HepG2 (cell line): Measurements from ENCODE around the gene STX10. TPM values are rescaled to one million over a fixed set of nuclear protein-coding genes. Genes with fewer than 3 reads are reported as not detected.

Experiments
- ADNP ChIP-seq: sonication (generic); formaldehyde crosslinking; IDR thresholded peaks from 2 replicates; pipeline ENCODE4 v1.4.0; 2020; ENCODE audit warnings: missing genetic modification reagents
- CC2D1A ChIP-seq: sonication (generic); formaldehyde crosslinking; IDR thresholded peaks from 2 replicates; pipeline ENCODE4 v1.8.1; 2023; ENCODE audit warnings: mild to moderate bottlenecking, missing genetic modification reagents
- EP300 ChIP-seq, 3 experiments: sonication (generic) in 1 of 3; formaldehyde crosslinking in 1 of 3; IDR thresholded peaks; 2 replicates each; pipeline versions ENCODE4 v1.5.1 to v1.6.1; 2011 to 2020; ENCODE audit warnings: low read depth in 2 of 3, low read length in 2 of 3, borderline replicate concordance in 1 of 3, improper control_type of control experiment in 1 of 3, mild to moderate bottlenecking in 1 of 3, missing genetic modification reagents in 1 of 3, moderate library complexity in 1 of 3
- FOSL2 ChIP-seq: sonication (generic); formaldehyde crosslinking; IDR thresholded peaks from 2 replicates; pipeline ENCODE4 v1.4.0; 2020; ENCODE audit warnings: missing genetic modification reagents
- FOXC1 ChIP-seq: sonication (generic); formaldehyde crosslinking; IDR thresholded peaks from 2 replicates; pipeline ENCODE4 v1.8.0; 2022; ENCODE audit warnings: mild to moderate bottlenecking, missing genetic modification reagents, borderline replicate concordance
- FUBP1 ChIP-seq: sonication (generic); formaldehyde crosslinking; IDR thresholded peaks from 2 replicates; pipeline ENCODE4 v1.5.1; 2020; ENCODE audit warnings: missing genetic modification reagents, mild to moderate bottlenecking, borderline replicate concordance
- HNF1A ChIP-seq, 2 experiments: sonication (generic) in 1 of 2; formaldehyde crosslinking in 1 of 2; IDR thresholded peaks; 2 replicates each; pipeline versions ENCODE4 v1.4.0 to v1.6.1; 2016 to 2020; ENCODE audit warnings: borderline replicate concordance in 1 of 2, low read depth in 1 of 2, mild to moderate bottlenecking in 1 of 2, missing genetic modification reagents in 1 of 2
- HNF4G ChIP-seq, 2 experiments: sonication (generic) in 1 of 2; formaldehyde crosslinking in 1 of 2; IDR thresholded peaks; 2 replicates each; pipeline versions ENCODE4 v1.4.0 to v1.6.1; 2011 to 2020; ENCODE audit warnings: borderline replicate concordance in 2 of 2, low read depth in 2 of 2, mild to moderate bottlenecking in 2 of 2, low read length in 1 of 2, missing genetic modification reagents in 1 of 2, moderate library complexity in 1 of 2
- KLF12 ChIP-seq: sonication (generic); formaldehyde crosslinking; IDR thresholded peaks from 2 replicates; pipeline ENCODE4 v1.4.0; 2020; ENCODE audit warnings: missing genetic modification reagents, borderline replicate concordance
- KLF6 ChIP-seq: IDR thresholded peaks from 2 replicates; pipeline ENCODE4 v1.8.0; 2016; ENCODE audit warnings: missing biosample characterization, missing genetic modification reagents
- MBNL3 ChIP-seq: fragments of 250-450 bp; sonication (Bioruptor Pico); conservative IDR thresholded peaks from 2 replicates; pipeline ENCODE4 v1.8.0; 2022; ENCODE audit warnings: mild to moderate bottlenecking, inconsistent platforms
- MXI1 ChIP-seq: IDR thresholded peaks from 3 replicates; pipeline ENCODE4 v1.6.1; 2012; ENCODE audit warnings: low read depth, low read length, inconsistent platforms, borderline replicate concordance
- NONO ChIP-seq, 2 experiments: fragments of 450-650 bp in 1 of 2; sonication (generic) in 1 of 2; formaldehyde crosslinking in 1 of 2; IDR thresholded peaks in 1 of 2; conservative IDR thresholded peaks in 1 of 2; 2 replicates each; pipeline versions ENCODE4 v1.6.1 to v1.8.0; 2017 to 2022; ENCODE audit warnings: mild to moderate bottlenecking in 1 of 2, missing genetic modification reagents in 1 of 2, moderate library complexity in 1 of 2
- SIX4 ChIP-seq: sonication (generic); formaldehyde crosslinking; IDR thresholded peaks from 2 replicates; pipeline ENCODE4 v1.4.0; 2020; ENCODE audit warnings: missing genetic modification reagents
- TERF1 ChIP-seq: sonication (generic); formaldehyde crosslinking; IDR thresholded peaks from 2 replicates; pipeline ENCODE4 v1.8.0; 2022; ENCODE audit warnings: mild to moderate bottlenecking, missing genetic modification reagents, moderate library complexity
- ZKSCAN5 ChIP-seq: sonication (generic); formaldehyde crosslinking; IDR thresholded peaks from 2 replicates; pipeline ENCODE4 v1.5.1; 2020; ENCODE audit warnings: mild to moderate bottlenecking, missing genetic modification reagents
- ZMAT3 ChIP-seq: sonication (generic); formaldehyde crosslinking; conservative IDR thresholded peaks from 2 replicates; pipeline ENCODE4 v1.7.0; 2021; ENCODE audit warnings: missing genetic modification reagents
- ZNF510 ChIP-seq: sonication (generic); formaldehyde crosslinking; IDR thresholded peaks from 2 replicates; pipeline ENCODE4 v1.4.0; 2020; ENCODE audit warnings: low read depth, mild to moderate bottlenecking, missing genetic modification reagents
- ZNF577 ChIP-seq: sonication (generic); formaldehyde crosslinking; IDR thresholded peaks from 2 replicates; pipeline ENCODE4 v1.4.0; 2020; ENCODE audit warnings: mild to moderate bottlenecking, low read depth, missing genetic modification reagents, borderline replicate concordance
- polyA plus RNA-seq, 8 experiments: library from polyadenylated mRNA; depleted of rRNA in 3 of 8; stranded (reverse) in 7 of 8; unstranded in 1 of 8; fragments of >200 nt; fragmentation: Illumina TruSeq in 4 of 8; extraction: Trizol in 4 of 8; gene quantifications; 2 replicates each; pipeline versions ENCODE4 v1.2.1 to v1.2.3, GENCODE V29; 2011 to 2016; ENCODE audit warnings: low read depth in 4 of 8, missing spikeins in 1 of 8, mixed read lengths in 1 of 8; ENCODE audit not compliant: insufficient read depth in 1 of 8
- total RNA-seq, 5 experiments: library from RNA; depleted of rRNA; stranded (reverse); fragments of >200 nt; fragmentation: Illumina TruSeq; extraction: Trizol; gene quantifications; 2 replicates each; pipeline ENCODE4 v1.2.3, GENCODE V29; 2016; ENCODE audit warnings: low read depth in 1 of 5

The STX10 gene
- total and polyA plus RNA-seq, 2 of the 13 experiments (the other 11 are each of a cell fraction or from before 2014, with no cell fraction given): 47.9 to 66.4 TPM

- TF ChIP-seq EP300 (IDR thresholded peaks at IDR 0.05; ENCODE audit: low read depth in 2 of 2, low read length in 2 of 2): no peak
- no peak; the same call in 1 of the 2 replicates for TF ChIP-seq EP300 (CRISPR knock-in tag; IDR thresholded peaks at IDR 0.05; ENCODE audit: borderline replicate concordance)
- no peak; the same call in 1 of the 2 replicates for TF ChIP-seq HNF4G (IDR thresholded peaks at IDR 0.05; ENCODE audit: borderline replicate concordance, low read depth, low read length)
- peak; percentile 35; the same call in 1 of the 2 replicates for TF ChIP-seq HNF4G (CRISPR knock-in tag; IDR thresholded peaks at IDR 0.05; ENCODE audit: borderline replicate concordance, low read depth)
- no peak for TF ChIP-seq TERF1 (CRISPR knock-in tag)
- no peak for TF ChIP-seq CC2D1A (CRISPR knock-in tag)
- TF ChIP-seq ZNF577 (CRISPR knock-in tag): no peak
- no peak for TF ChIP-seq NONO (IDR thresholded peaks at IDR 0.05)
- no peak for TF ChIP-seq NONO (CRISPR knock-in tag; conservative IDR thresholded peaks at IDR 0.05)
- TF ChIP-seq KLF12: 0 out of 2 replicates have a peak, but pooled peaks have one; percentile 62
- no peak for TF ChIP-seq ZKSCAN5 (CRISPR knock-in tag)
- no peak for TF ChIP-seq ZMAT3
- TF ChIP-seq MXI1: peak; percentile 100
- TF ChIP-seq KLF6 (CRISPR knock-in tag): peak; percentile 47; the same call in 1 of the 2 replicates
- no peak for TF ChIP-seq SIX4 (CRISPR knock-in tag)
- TF ChIP-seq FOSL2: peak; percentile 47
- TF ChIP-seq ZNF510 (CRISPR knock-in tag): no peak
- TF ChIP-seq ADNP: peak; percentile 86
- TF ChIP-seq HNF1A (IDR thresholded peaks at IDR 0.05; ENCODE audit: low read depth): no peak; the same call in 1 of the 2 replicates
- peak; percentile 51; the same call in 1 of the 2 replicates for TF ChIP-seq HNF1A (CRISPR knock-in tag; IDR thresholded peaks at IDR 0.05; ENCODE audit: borderline replicate concordance)
- no peak for TF ChIP-seq FOXC1 (CRISPR knock-in tag)
- peak; percentile 48; the same call in 1 of the 2 replicates for TF ChIP-seq FUBP1 (CRISPR knock-in tag)
- TF ChIP-seq MBNL3 (CRISPR knock-in tag): no peak
These were observed 33.6 kb downstream of the STX10 start, which contains the start of gene TRMT1 (continued) for GRCh38 chr19:13116282-13117175.
